Measurements from ENCODE around the gene AAK1.

DNA sequence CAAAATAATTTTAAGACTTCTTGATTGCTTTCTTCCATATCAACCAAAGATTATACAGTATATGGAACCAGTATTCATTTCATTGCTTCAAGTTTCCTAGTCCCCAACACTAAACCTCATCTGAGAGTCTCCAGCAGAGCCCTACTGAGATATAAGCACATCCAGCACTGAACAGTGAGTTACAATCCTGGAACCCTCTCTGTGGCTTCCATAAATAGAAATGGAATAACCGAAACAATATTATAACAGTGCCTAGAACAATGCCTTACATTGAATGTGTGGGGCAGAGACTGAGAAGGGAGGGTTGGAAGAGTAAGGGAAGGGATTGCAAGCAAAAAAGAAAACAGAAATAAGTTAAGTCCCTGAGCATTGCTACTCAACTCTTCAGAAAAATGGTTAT lies 18.9 kb downstream of the AAK1 start:
- TF ChIP-seq, protein P1, sequence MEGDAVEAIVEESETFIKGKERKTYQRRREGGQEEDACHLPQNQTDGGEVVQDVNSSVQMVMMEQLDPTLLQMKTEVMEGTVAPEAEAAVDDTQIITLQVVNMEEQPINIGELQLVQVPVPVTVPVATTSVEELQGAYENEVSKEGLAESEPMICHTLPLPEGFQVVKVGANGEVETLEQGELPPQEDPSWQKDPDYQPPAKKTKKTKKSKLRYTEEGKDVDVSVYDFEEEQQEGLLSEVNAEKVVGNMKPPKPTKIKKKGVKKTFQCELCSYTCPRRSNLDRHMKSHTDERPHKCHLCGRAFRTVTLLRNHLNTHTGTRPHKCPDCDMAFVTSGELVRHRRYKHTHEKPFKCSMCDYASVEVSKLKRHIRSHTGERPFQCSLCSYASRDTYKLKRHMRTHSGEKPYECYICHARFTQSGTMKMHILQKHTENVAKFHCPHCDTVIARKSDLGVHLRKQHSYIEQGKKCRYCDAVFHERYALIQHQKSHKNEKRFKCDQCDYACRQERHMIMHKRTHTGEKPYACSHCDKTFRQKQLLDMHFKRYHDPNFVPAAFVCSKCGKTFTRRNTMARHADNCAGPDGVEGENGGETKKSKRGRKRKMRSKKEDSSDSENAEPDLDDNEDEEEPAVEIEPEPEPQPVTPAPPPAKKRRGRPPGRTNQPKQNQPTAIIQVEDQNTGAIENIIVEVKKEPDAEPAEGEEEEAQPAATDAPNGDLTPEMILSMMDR (IDR thresholded peaks at IDR 0.05) = no peak
- TF ChIP-seq POLR2A (IDR thresholded peaks at IDR 0.05) = no peak
